HL-60 (cell line): ENCODE measurements around the gene CAMKMT.

Source experiments
- DNase-seq, 2 experiments: peaks; one replicate each; pipeline ENCODE4 v3.0.0-alpha.2; 2010 to 2020; ENCODE audit warnings: low read depth in 1 of 2, low spot score in 1 of 2
- H3K27ac ChIP-seq: fragments of 250-450 bp; sonication (Bioruptor Pico); replicated peaks from 2 replicates; pipeline ENCODE4 v1.5.1; 2020; ENCODE audit warnings: mild to moderate bottlenecking, moderate library complexity
- H3K27me3 ChIP-seq: fragments of 250-450 bp; sonication (Bioruptor Pico); 2 replicates; pipeline ENCODE4 v1.5.1; 2021; ENCODE audit warnings: mild to moderate bottlenecking, moderate library complexity; ENCODE audit not compliant: insufficient read depth, poor library complexity, severe bottlenecking
- H3K4me3 ChIP-seq: replicated peaks from 2 replicates; pipeline ENCODE4 v1.5.1; 2011; ENCODE audit warnings: mild to moderate bottlenecking, control low read depth, low read length; ENCODE audit not compliant: insufficient read depth
- CTCF ChIP-seq: IDR thresholded peaks from one replicate; pipeline ENCODE4 v1.5.1; 2011; ENCODE audit warnings: low read length, control low read depth, inconsistent platforms; ENCODE audit not compliant: insufficient read depth
- GABPA ChIP-seq: IDR thresholded peaks from 2 replicates; pipeline ENCODE4 v1.6.1; 2012; ENCODE audit warnings: low read depth
- POLR2AphosphoS5 ChIP-seq: IDR thresholded peaks from 2 replicates; pipeline ENCODE4 v1.6.1; 2012; ENCODE audit warnings: low read depth
- REST ChIP-seq: IDR thresholded peaks from 2 replicates; pipeline ENCODE4 v1.6.1; 2012; ENCODE audit warnings: low read depth; ENCODE audit not compliant: insufficient replicate concordance
- SPI1 ChIP-seq: IDR thresholded peaks from 2 replicates; pipeline ENCODE4 v1.6.1; 2012; ENCODE audit warnings: low read depth, mild to moderate bottlenecking, borderline replicate concordance

CAMKMT gene

GRCh38 chr2:44420725-44421124 lies 59.0 kb downstream of the CAMKMT start:
- H3K27me3 ChIP-seq = no peaks in the 10 kb centered on the region
- TF ChIP-seq GABPA (no peak), SPI1 (no peak), REST (no peak), POLR2AphosphoS5 (no peak), CTCF (no peak)
- no peak overlapping the region for H3K4me3 ChIP-seq
- DNase-seq = no peak
- H3K27ac ChIP-seq = no peak overlapping the region

GRCh38 chr2:44424211-44424610 lies 62.5 kb downstream of the CAMKMT start:
- Histone ChIP-seq H3K4me3 (no peak overlapping the region), H3K27ac (no peak overlapping the region), H3K27me3 (no peaks in the 10 kb centered on the region)
- no peak for DNase-seq
- TF ChIP-seq CTCF (no peak), GABPA (no peak), POLR2AphosphoS5 (no peak), REST (no peak), SPI1 (no peak)

- DNase-seq = no peak
Measured at GRCh38 chr2:44429034-44429433, 67.3 kb downstream of the CAMKMT start.

More at GRCh38 chr2:44429034-44429433, 67.3 kb downstream of the CAMKMT start:
- no peak for TF ChIP-seq GABPA
- no peak for TF ChIP-seq POLR2AphosphoS5
- TF ChIP-seq REST = no peak
- TF ChIP-seq SPI1 = no peak
- no peak for TF ChIP-seq CTCF
- Histone ChIP-seq H3K27ac (no peak overlapping the region), H3K27me3 (no peaks in the 10 kb centered on the region), H3K4me3 (no peak overlapping the region)
